NCI-H748 (cell line): ENCODE results near the gene PPP1R12B.
"Not testable (repeated sequence)": the region's sequence is repeated elsewhere in the genome, so short reads cannot be mapped to it uniquely, and the experiment has no call there.

Experiments
- DNase-seq: peaks from one replicate; lab custom pipeline; 2025; ENCODE audit not compliant: unreplicated experiment; lab: John Stamatoyannopoulos, UW

PPP1R12B gene

GRCh38 chr1:202480640-202481039 is 132.1 kb downstream of the PPP1R12B start:
- DNase-seq, result not testable (repeated sequence)

GRCh38 chr1:202483362-202483761 is 134.9 kb downstream of the PPP1R12B start:
- DNase-seq, result peak; percentile 0

GRCh38 chr1:202484032-202484431 is 135.5 kb downstream of the PPP1R12B start:
- not testable (repeated sequence) for DNase-seq

- DNase-seq, result not testable (repeated sequence)
Observed at GRCh38 chr1:202484820-202485219, 136.3 kb downstream of the PPP1R12B start.

GRCh38 chr1:202488178-202488649 is 139.7 kb downstream of the PPP1R12B start:
- DNase-seq, result not testable (repeated sequence)

GRCh38 chr1:202489101-202489500 is 140.6 kb downstream of the PPP1R12B start:
- not testable (repeated sequence) for DNase-seq

- not testable (repeated sequence) for DNase-seq
Observed at GRCh38 chr1:202493112-202493511, 144.6 kb downstream of the PPP1R12B start.

GRCh38 chr1:202498542-202498941 is 150.0 kb downstream of the PPP1R12B start:
- no peak for DNase-seq

- DNase-seq, result not testable (repeated sequence)
Observed at GRCh38 chr1:202499997-202500396, 151.5 kb downstream of the PPP1R12B start.

- peak; percentile 6 for DNase-seq
Observed at GRCh38 chr1:202501281-202501680, 152.8 kb downstream of the PPP1R12B start.

GRCh38 chr1:202505356-202505755 is 156.9 kb downstream of the PPP1R12B start:
- DNase-seq, result no peak

- not testable (repeated sequence) for DNase-seq
Observed at GRCh38 chr1:202505880-202506575, 157.5 kb downstream of the PPP1R12B start.

GRCh38 chr1:202508863-202509262 is 160.4 kb downstream of the PPP1R12B start:
- DNase-seq, result not testable (repeated sequence)

GRCh38 chr1:202513875-202514274 is 165.4 kb downstream of the PPP1R12B start:
- DNase-seq, result not testable (repeated sequence)

GRCh38 chr1:202516434-202516877 is 168.0 kb downstream of the PPP1R12B start:
- no peak for DNase-seq

GRCh38 chr1:202517146-202517545 is 168.6 kb downstream of the PPP1R12B start:
- DNase-seq, result not testable (repeated sequence)

- DNase-seq, result not testable (repeated sequence)
Observed at GRCh38 chr1:202518180-202518579, 169.7 kb downstream of the PPP1R12B start.

- DNase-seq, result not testable (repeated sequence)
Observed at GRCh38 chr1:202518905-202519304, 170.4 kb downstream of the PPP1R12B start.

- DNase-seq, result not testable (repeated sequence)
Observed at GRCh38 chr1:202520129-202520856, 171.8 kb downstream of the PPP1R12B start.

- DNase-seq, result not testable (repeated sequence)
Observed at GRCh38 chr1:202520857-202521216, 172.3 kb downstream of the PPP1R12B start.

- DNase-seq, result not testable (repeated sequence)
Observed at GRCh38 chr1:202521484-202521883, 173.0 kb downstream of the PPP1R12B start.

- no peak for DNase-seq
Observed at GRCh38 chr1:202521886-202522285, 173.4 kb downstream of the PPP1R12B start.
